Measurements from ENCODE around the gene PLOD1.
"Not testable (repeated sequence)": the region's sequence is repeated elsewhere in the genome, so short reads cannot be mapped to it uniquely, and the experiment has no call there.

Gene PLOD1

GRCh38 chr1:12008355-12008754 is 73.8 kb downstream of the PLOD1 start:
- not testable (repeated sequence) for DNase-seq

DNA sequence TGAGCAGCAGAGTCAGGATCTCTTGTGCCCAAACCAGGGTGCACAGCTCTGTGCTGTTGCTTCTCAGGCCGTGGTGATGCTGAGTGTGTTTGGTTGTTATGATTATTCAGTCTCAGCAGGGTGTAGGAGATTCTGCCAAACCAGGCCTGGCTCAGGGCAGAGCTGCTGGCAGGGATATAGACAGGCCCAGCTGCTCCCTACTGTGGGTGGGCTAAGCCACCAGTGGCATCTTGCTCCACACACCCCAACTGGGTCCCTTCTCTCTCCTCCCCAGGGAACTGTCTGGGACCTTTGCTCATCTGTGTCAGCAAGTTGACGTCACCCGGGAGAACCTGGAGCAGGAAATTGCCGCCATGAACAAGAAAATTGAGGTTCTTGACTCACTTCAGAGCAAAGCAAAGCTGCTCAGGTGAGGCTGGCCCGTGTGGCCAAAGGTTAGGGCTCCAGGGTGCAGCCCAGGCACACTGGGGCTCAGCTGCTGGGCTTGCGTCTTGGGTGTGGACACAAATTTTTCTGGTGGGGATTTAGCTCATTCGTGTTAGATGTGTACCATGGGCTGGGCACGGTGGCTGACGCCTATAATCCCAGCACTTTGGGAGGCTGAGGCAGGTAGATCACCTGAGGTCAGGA is 74.9 kb downstream of the PLOD1 start:
- DNase-seq: no peak

DNA sequence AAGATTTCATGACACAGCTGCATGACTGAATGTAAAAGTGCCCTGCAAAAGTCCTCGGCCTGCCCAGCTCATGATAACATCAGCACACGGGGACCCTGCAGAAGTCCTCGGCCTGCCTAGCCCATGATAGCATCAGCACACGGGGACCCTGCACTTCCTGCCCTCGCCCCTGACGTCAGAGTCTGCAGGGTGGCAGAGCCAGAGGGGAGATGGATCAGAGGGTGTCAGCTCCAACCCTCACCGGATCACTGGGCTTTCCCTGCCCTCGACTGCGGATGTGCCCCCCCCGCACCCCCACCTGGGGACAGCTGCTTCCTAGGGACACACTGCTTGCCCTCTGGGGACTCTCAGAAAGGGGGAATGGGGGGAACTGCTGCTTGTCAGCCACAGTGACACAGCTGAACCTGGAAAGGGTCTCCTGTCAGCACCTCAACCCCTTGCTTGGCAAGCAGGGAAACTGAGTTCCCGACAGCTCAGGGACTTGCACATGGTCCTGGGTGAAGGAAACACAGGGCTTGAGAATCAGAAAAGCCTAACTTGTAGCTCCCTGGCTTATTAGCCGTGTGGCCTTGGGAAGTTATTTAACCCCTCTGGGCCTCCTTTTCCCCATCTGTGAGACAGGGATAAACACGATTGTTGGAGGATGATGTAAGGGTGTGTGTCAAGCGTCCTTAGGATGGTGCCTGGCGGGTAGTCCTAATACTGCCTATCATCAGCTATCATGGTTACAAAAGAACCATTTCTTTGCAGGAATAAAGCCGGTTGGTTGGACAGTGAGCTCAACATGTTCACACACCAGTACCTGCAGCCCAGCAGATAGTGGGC is 76.4 kb downstream of the PLOD1 start:
- DNase-seq: no peak

GRCh38 chr1:12011998-12012397 is 77.5 kb downstream of the PLOD1 start:
- no peak for DNase-seq

- no peak for DNase-seq
Measured at GRCh38 chr1:12012560-12013316, 78.2 kb downstream of the PLOD1 start.

DNA sequence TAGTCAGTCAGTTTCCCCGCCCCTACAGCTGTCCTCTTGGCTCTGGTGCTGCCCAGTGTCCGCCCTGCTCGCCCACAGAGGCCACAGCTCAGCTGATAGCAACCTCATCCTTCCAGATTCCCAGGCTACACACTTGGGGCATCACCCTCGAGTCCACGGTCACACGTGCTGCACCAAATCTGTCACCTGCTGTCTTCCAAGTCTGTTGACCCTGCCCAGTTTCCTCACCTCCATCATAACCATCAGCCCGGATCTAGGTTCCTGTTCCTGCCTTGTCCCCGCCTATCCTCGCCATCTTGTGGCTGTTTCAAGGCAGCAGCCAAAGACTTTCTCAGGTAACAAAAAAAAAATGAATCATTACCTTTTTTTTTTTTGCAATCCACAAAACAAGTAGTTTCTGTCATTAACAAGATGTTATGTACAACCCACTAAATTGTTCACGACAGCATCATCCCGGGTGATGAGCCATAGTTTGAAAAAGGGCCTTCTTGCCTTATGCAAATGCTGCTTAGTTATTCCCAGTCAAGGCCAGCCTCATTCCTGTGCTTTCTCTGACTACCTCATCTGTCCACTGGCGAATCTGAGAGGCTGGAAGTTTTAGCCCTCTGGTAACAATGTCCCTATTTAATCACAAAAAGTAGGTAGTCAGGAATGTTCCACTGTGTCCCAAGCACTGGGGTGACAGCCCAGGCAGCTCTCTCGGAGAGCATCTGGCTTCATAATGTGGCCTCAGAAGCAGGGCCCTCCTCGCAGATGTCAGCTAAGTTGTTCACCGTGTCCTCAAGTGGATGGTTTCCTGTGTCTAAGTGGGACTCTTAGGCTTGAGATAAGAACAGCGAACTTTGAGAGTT is 79.8 kb downstream of the PLOD1 start:
- DNase-seq: no peak

GRCh38 chr1:12015001-12015491 is 80.5 kb downstream of the PLOD1 start:
- DNase-seq: no peak

DNA sequence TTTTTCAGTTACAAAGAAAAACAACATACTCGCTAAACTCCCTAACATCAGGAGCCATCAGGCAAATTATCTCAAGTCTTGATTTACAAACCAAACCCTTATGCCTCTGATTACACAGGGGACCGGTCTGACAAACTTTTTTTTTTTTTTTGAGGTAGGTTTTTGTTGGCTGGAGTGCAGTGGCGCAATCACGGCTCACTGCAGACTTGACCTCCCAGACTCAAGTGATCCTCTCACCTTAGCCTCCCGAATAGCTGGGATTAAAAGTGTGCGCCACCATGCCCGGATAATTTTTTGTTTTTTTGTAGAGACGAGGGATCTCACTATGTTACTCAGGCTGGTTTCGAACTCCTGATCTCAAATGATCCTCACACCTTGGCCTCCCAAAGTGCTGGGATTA is 81.0 kb downstream of the PLOD1 start:
- no peak for DNase-seq

GRCh38 chr1:12016182-12016581 is 81.7 kb downstream of the PLOD1 start:
- no peak for DNase-seq

GRCh38 chr1:12019858-12020509 is 85.5 kb downstream of the PLOD1 start:
- DNase-seq: no peak

GRCh38 chr1:12021616-12022015 is 87.1 kb downstream of the PLOD1 start:
- no peak for DNase-seq

- no peak for DNase-seq
Measured at GRCh38 chr1:12022036-12022435, 87.5 kb downstream of the PLOD1 start.

Data from bone marrow (tissue), 2 donors.